Measurements from ENCODE around the gene ALDH1L1.
"Not testable (repeated sequence)": the region's sequence is repeated elsewhere in the genome, so short reads cannot be mapped to it uniquely, and the experiment has no call there.

Gene ALDH1L1

DNA sequence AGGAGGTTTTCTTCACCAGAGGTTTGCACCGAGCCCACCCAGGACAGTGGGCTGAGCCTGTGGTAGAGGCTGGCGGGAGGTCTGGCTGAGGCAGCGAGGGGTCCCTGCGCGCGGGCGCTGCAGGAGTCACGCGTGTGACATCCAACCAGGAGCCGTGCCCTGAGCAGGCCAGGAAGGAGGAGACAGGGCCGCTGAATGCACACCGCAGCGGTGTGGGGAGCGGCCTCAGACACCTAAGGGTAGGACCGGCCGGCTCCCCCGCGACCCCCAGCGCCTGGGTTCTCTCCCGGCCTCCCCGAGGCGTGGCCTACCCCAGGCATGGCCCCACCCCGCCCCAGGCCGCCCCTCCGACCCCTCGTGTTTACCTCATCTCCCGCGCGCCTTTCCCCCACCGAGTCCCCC is 96.9 kb downstream of the ALDH1L1 start:
- peak; percentile 19 to 21 for DNase-seq (ENCODE audit: low read depth in 2 of 2)

DNA sequence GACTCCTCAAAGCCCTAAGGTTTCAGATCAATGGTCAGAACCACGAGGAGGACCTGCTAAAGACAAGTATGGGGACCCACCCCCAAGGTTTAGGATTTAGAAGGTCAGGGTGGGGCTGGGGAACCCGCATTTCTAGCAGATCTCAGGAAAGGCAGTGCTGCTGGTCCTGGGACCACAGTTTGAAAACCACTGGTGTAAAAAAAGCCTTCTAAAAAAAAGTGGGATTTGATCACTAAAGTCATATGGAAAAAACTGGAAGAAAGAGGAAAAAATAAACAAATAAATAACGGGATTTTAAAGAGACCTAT is 97.3 kb downstream of the ALDH1L1 start:
- no peak for DNase-seq (ENCODE audit: low read depth in 2 of 2)

DNA sequence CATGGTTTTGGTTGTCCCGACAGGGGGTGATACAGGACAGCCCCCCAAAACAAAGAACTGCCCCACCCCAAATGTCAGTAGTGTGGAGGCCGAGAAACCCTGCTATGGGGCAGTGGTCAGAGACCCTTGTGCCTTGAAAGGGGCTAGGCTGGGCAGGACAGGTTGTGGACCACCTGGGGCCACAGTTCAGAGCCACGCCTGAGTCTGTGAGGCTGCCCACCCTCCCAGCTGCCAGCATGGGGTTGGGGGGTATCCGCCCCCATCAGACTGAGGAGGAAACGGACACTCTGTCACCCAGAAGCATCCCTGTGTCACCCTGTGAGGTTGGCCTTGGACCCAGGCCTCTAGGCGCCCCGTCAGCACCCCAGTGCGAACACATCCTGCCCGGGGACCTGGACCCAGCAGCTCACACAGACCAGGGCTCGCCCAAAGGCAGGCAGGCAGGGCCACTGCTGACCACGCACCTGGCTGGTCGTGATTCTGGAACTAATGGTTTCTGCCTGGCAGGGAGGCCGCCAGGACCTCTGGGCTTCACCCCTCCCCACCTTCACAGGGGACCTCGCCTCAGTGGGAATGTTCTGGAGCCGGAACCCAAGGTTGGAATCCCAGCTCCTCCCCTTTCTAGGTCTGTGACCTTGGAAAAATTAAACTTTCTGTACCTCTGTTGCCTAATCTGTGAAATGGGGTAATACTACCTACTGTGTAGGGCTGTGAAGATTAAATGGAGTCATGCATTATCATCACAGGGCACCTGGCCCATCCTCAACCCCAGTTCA is 97.8 kb downstream of the ALDH1L1 start:
- DNase-seq (ENCODE audit: low read depth in 2 of 2): no peak

DNA sequence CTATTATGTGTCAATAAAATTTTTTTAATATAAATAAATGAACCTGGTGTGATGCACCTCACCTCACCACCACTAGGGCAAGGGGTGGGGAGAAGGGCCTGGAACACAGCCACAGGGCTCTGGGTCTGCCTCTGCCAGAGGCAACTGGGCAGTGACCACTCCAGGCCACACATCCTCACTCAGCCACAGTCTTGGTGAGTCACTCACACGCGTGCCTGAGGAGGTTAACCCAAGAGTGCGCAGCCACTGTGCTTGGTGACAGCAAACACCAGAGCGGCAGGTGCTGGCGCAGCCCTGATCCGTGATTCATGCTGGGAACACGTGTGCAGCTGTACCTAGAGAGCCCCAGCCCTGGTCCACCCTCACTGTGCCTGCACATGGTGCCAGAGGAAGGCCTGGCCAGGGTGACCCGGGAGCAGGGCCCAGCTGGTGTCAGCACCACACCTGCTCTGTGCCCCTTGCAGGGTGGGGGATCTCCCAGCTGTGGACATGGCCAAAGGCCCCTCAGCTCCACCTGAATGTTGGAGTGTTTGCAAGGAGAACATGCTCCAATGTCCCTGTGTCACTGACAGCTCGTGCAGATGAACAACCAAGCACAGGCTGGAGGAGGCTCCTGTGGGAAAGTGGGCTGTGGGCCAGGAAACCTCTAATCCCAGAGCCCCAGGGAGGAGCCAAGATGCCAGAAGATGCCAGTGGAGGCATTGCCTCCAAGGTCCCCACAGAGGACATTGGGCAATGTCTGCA is 98.6 kb downstream of the ALDH1L1 start:
- DNase-seq (ENCODE audit: low read depth in 2 of 2): no peak

DNA sequence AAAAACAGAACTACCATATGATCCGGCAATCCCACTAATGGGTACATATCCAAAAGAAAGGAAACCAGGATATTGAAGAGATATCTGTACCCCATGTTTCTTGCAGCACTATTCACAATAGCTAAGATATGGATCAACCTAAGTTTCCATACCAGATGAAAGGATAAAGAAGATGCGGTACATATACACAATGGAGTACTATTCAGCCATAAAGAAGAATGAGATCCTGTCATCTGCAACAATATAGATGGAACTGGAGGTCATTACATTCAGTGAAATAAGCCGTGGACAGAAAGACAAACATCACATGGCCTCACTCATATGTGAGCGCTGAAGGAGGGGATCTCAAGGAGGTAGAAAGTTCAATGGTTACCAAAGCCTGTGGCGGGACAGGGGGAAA is 99.4 kb downstream of the ALDH1L1 start:
- DNase-seq (ENCODE audit: low read depth in 2 of 2): no peak

DNA sequence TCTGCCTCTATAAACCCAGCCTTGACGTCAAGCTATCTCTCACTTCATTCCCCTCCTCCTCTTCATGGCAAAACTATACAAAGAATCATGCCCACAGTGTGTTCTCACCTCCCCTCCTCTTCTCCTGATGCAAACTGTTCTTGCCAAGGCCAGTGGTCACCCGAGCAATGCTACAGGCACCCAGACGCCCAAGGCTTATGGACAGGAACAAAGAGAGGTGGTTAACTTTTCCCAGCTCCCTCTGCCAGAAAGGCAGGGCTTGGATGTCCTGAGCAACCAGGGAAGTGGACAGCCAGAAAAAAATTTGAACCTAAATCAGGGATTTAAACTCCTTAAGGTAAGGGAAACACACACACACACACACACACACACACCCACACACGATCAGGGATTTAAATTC is 101.5 kb downstream of the ALDH1L1 start:
- no peak for DNase-seq (ENCODE audit: low read depth in 2 of 2)

DNA sequence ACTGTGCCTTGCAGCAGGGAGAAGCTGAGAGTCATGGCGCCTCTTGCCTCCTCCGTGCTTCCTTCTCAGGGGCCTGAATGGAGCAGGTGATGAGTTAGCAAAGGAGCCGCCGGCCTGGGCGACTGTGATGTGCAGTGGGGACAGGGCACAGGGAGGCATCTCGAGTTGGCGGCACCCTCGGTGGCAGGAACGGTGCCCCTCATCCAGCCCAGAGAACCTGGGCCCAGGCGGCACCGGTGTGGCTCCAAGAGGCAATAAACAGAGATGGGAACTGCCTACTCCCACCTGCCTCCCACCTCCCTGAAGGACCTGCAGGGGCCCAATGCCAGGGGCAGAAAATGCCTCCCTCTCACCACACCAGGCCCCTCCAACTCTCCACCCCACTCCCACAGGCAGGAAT is 102.6 kb downstream of the ALDH1L1 start:
- DNase-seq (ENCODE audit: low read depth in 2 of 2): no peak

DNA sequence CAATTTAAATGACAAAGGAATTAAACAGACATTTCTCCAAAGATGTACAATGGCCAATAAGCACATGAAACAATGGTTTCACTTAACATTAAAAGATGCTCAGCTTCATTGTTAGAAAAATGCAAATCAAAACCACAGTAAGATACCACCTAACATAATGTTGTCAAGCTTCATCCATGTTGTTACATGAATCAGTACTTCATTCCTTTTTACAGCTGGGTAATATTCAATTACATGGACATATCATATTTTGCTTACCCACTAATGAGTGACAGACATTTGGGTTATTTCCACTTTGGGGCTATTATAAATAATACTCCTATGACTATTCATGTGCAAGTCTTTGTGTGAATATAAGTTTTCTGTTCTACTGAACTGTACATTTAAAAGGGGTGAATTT is 104.2 kb downstream of the ALDH1L1 start:
- DNase-seq (ENCODE audit: low read depth in 2 of 2): no peak

DNA sequence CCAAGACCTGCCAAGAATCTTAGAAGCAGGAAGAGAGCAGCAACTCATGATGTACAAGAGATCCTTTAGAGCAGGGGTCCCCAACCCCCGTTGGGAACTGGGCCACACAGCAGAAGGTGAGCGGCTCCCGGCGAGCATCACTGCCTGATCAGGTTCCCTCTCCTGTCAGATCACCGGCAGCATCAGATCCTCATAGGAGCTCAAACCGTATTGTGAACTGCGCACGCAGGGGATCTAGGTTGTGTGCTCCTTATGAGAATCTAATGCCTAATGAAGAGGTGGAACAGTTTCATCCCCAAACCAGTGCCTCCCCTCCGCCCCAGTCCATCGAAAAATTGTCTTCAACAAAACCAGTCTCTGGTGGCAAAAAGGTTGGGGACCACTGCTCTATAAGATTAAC is 110.2 kb downstream of the ALDH1L1 start:
- no peak for DNase-seq (ENCODE audit: low read depth in 2 of 2)

DNA sequence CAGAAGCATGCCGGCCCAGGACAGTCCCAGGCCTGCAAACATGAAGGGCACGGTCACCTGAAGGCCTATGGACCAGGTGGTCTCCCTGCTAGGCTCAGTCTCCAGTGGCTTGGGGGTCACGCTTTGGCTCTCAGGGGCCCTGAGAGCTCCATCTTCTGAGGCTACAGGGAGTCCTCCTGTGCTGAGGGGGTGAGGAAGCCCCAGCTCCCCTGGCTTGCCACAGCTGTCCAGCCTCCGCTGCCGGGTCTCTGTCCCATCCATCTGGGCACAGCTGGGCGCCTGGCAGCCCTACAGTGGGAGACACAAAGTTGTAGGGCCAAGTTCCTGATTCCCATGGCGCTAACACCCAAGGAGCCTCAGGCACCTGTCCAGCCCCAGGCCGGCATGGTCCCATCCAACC is 112.4 kb downstream of the ALDH1L1 start:
- no peak for DNase-seq (ENCODE audit: low read depth in 2 of 2)

DNA sequence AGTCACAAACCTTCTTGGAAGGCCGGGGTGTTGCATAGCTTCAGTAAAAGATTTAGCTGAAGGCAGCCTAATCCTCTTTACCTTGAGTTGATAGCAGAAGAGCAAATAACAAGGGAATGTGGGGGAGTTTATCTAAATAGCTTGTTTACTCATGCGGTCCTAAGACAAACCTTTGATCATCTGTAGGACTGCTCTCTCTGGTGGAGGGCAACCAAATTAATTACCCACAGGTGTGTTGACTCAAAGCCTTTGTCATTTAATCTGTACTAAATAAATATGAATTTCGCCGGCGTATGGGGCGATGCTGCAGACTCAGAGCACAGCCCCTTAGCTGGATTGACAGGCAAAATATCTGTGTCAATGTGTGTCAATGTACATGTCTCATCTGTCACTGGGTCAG is 113.7 kb downstream of the ALDH1L1 start:
- DNase-seq (ENCODE audit: low read depth in 2 of 2): not testable (repeated sequence)

DNA sequence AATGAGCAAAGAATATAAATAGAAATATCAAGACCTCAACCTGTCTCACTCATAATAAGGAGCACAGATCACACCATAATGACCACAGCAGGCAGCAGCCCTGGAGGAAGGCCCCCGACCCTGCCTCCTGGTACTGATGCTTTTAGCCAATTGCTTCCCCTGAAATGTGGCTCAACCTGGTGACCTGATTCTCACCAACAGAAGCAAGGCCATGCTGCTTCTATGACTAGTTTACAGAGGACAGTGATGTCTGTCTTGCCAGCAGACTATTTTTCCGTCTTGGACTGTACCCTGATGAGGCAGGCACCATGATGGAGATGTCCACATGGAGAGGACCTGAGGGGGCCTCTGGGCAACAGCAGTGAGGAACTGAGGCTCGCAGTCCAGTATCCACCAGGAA is 114.5 kb downstream of the ALDH1L1 start:
- no peak for DNase-seq (ENCODE audit: low read depth in 2 of 2)

DNA sequence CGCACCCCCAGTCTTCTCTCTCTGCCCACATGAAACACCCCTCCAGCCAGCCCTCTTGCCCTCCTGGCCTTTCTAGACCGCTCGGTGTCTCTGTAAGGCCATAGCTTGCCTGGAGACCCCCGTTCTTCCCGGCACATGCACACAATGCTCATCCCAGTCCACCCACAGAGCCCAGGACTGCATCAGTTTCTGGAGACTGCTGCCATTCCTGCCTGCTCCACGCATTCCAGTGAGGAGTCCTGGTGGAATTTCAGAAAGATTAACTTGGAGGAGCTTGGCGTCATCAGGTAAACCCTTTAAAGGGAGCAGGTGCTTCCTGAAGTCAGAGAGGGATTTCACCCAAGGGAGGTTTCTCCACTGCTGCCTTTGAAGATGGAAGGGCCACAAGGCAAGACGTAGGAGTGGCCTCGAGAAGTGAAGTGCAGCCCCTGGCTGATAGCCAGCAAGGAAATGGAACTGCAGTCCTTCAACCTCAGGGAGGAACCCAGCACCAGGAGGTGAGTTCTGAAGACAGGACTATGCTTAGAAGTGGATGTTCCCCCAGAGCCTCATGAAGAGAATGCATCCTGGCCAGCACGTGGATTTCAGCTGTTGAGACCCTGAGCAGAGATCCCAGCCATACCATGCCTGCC is 115.6 kb downstream of the ALDH1L1 start:
- no peak for DNase-seq (ENCODE audit: low read depth in 2 of 2)

DNA sequence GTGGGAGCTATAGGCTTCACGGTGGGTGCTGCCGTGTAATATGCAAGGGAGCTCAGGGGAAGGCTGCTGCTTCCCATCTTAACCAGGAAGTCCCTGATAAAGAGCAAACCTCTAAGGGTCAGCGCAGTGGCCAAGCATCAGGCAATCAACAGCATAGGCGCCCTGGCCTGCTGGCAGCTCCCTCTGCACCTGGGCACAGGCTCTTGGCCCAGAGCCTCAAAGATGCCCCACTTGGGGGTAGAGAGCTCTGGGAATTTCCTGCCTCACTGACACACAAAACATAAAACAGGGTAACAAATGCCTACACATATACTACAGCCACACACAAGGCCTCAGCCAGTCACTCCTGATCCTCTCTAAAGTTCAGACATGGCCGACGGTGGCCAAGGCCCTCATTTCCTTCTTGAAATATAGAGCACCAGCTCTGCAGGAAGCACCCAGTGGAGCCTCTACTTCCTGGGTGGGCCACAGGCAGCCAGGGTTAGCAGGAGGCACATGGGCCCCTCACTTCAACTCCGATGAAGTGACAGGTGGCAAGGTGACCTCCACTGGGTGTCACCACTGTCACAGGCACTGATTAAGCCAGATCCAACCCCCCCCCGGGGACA is 116.9 kb downstream of the ALDH1L1 start:
- DNase-seq (ENCODE audit: low read depth in 2 of 2): no peak

DNA sequence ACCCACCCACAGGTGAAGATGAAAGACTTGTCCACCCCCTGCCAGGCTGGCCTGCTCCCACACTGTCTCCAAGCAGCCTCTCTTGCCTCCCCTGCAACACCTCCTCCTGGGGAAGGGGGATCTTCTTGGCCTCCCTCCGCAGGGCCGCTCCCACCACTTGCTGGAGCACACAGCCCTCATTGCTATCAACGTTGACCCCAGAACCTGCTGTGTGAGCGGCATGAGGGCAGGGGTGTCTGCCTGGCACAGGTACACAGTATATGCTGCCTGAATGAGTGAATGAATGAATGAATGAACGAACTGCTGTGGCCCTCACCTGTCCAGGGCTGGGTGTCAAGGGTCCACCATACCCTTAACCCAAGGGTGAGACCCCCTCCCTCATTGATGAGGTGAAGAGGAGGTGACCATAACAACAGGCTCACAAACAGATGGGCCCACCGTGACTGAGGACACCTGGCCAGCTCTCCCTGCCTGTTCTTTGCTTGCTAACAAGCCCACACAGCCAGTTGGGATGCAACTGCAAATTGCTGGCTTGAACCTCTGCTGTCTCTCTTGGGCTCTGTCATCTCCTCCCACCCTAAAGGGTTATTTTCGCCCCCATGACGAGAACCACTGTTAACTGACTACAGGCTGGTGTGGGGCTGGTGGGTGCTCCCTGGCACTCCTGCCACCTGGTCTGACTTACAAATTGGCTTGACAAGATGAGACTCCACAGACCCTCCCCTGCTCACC is 118.9 kb downstream of the ALDH1L1 start:
- no peak for DNase-seq (ENCODE audit: low read depth in 2 of 2)

DNA sequence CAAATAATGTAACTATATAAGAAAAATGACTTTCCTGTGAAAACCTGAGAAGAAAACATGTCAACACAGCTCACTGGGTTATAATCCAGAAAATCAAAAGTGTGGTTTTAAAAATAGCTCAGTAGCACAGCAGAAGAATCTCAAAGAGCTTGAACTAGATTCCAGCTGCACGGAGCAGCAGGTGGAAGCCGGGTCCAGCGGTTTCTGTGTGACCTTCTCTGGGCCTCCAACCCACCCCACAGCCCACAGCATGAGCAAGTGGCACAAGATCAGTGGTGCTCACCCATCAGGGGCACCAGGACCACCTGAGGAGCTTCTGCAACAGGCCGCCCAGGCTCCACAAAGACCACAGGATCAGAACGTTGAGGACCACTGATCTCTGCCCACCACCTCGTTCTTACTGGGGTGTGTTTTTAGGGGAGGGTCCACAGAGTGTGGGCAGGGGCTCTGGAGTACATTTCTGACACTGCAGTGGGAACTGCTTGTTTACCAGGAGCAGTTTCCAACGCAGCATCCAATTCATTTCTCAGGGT is 119.7 kb downstream of the ALDH1L1 start:
- DNase-seq (ENCODE audit: low read depth in 2 of 2): no peak

DNA sequence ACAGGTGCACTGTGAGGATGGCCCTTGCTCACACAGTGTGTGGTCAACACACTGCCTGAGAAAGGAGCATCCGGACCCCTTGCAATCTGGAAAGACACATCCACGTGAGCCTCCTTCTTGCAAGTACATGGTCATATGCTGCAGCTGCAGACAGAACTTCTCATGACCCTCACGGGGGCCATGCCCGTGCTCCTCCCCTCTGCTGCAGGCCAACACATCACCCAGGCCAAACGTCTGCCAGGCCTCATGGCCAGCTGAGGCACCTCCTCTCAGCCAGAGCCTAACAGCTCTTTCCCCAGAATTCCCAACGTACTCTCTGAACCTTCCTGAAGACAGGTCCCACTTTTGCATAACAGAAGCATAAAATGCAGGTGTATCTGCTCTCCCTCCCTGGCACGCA is 121.7 kb downstream of the ALDH1L1 start:
- DNase-seq (ENCODE audit: low read depth in 2 of 2): no peak

DNA sequence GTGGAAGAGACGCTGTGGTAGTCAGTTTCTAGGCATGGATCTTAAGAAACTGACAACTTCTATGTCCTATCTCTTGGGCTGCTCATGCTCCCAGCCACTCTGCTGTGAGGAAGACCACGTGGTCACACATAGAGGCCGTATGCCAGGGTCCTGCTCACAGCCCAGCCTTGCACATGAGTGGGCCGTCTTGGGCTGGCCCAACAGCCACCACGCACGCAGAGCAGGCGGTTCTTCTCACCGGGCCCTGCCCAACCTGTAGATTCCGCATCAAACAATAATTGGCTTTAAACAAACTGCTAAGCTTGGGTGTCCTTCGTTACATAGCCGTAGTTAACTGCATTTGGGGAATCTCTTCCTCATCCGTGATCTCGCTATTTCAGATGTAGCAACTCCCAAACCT is 122.5 kb downstream of the ALDH1L1 start:
- DNase-seq (ENCODE audit: low read depth in 2 of 2): no peak

DNA sequence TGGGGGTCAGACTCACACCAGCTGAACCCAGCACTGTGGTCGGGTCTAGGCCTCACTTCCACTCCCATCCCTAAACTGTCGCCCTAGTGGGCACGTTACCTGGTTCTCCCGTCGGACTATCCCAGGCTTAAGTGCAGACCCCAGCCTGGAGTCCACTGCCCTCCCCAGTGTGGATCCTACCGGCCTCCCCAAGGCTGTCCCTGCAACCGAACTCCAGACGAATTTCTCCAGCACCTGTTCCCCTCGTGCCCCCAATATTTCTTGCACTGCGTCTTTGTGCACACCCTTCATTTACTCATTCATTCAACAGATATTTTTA is 122.9 kb downstream of the ALDH1L1 start:
- no peak for DNase-seq (ENCODE audit: low read depth in 2 of 2)

DNA sequence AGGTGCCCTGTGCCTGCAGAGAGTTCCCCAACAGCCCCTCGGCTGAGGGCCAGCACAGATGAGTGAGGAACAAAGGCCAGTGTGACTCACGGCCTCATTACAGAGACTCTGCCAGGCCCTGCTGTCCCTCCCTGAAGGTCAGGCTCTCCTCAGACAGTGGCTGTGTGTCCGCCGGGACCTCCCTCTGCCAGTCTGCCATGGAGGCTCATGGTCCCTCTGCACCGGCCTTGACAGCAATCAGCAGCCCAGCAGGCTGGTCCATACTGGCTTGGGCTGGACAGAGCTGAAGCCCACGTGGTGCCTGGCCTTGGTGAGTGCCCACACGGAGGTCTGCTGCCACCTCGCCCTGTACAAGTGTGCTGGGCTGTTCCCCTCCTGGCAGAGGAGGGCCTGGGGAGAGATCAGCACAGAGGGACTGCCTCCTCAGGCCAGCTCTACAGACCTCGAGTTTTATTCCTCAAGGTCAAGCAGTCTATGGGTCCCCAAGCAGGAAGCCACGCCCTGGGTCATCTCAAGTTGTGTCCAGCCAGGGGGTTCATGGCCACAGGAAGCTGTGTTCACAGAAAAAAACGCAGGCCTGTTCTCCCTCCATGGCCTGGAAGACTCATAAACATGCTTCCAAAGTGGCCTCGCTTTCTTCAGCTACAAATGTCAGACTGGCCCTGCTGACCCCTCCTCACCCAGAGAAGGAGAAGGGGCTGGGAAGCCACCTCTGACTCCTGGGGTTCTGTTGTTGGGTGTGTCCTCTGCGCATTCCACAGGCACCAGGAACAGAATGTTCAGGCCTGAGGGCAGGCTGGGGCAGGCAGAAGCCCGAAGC is 123.5 kb downstream of the ALDH1L1 start:
- no peak for DNase-seq (ENCODE audit: low read depth in 2 of 2)

DNA sequence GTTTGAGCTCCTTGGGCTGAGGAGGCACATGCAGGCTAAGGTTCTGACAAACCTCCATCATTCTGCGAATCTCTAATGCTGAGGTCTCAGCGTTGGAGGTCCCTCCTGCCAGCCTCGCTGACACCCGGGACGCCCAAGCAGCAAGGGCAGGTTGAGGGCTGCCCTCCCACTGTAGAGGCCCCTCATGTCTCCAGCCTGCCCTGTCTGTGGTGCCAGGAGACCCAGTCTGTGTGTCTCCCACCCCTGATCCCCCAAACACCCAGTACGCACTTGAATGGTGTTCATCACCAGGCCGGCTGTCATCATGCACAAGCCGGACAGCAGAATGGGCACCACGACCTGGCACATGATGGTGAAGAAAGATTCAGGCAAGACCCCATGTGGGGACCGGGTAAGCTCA is 124.3 kb downstream of the ALDH1L1 start:
- DNase-seq (ENCODE audit: low read depth in 2 of 2): no peak

All from stimulated activated CD8-positive, alpha-beta memory T cell treated with anti-CD3 and anti-CD28 coated beads, Interleukin-15, amount 100 ng/mL, for 48 hours (primary cell).